Right kidney (tissue), 1 donor: Measurements from ENCODE around the gene UBE2J2.

ENCODE experiments used
- DNase-seq: peaks from one replicate; pipeline ENCODE4 v3.0.0-alpha.2; 2016

UBE2J2 gene

DNA sequence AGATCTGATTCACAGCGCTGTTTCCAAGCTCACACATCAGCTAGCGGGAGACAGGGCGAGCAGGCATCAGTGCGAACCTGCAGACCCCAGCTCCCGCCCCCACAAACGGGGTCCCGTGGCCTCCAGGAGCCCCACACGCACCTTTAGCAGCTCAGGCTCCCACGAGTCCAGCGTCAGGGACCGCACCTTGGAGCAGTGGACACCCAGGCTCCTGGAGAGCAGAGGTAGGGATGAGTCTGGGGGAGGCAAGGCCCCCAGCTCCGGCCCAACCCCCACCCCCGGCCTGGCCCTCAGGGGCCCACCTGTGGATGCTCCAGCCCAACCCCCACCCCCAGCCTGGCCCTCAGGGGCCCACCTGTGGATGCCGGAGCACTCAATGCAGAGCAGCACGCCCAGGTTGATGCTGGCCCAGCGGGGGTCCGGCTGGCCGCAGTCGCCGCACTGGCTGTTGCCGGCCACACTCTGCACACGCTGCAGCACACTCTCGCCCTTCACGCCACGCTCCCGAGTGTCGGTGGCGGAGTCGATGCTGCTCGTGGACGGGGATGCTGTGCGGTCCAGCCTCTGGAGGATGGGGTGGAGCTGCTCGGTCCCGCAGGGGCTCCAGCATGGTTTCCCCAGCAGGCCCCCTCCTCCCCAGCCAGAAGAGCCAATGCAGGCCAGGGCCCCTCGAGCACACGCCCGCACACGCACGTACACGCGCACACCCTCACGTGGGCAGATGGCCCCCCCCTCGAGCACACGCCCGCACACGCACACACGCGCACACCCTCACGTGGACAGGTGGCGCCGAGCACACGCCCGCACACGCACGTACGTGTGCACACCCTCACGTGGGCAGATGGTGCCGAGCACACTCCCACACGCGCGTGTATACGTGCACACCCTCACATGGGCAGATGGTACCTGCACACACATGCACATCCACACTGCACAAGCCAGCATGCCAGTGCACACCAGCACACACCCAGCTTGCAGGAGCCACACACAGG lies 22.7 kb upstream of the UBE2J2 start:
- DNase-seq, result no peak

DNA sequence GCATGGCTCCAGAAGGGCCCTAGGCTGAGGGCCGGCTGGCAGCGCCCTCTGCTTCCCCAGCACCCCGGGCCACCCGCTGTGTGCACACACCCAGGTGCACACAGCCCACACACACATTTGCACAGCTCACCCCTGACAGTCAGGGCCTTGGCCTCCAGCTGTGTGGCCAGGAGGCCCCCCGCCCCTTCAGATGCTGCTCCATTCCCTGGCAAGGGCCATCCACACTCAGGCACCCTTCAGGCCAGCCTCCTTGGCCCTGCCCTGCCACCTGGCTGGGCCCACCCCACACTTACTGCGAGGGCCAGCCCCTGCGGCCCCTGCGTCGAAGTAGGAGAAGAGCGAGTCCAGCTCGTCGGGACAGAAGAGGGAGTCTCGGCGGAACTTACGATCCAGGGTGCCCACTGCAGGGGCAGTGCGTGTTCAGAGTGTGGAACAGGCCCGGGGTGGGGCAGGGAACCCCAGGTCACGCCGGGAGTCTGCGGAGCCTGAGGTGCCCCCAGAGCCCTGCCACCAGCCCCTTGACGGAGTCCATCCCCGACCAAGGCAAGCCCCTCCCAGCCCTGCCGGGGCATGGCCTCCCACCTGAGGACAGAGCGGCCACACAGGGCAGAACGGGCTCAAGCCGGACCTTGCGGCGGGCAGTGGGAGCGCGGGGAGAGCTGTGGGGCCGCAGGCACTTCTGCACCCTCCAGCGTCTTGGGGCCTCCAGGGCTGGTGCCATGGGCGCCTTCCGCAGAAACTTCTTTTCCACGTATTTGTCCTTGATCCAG lies 21.7 kb upstream of the UBE2J2 start:
- DNase-seq, result no peak

DNA sequence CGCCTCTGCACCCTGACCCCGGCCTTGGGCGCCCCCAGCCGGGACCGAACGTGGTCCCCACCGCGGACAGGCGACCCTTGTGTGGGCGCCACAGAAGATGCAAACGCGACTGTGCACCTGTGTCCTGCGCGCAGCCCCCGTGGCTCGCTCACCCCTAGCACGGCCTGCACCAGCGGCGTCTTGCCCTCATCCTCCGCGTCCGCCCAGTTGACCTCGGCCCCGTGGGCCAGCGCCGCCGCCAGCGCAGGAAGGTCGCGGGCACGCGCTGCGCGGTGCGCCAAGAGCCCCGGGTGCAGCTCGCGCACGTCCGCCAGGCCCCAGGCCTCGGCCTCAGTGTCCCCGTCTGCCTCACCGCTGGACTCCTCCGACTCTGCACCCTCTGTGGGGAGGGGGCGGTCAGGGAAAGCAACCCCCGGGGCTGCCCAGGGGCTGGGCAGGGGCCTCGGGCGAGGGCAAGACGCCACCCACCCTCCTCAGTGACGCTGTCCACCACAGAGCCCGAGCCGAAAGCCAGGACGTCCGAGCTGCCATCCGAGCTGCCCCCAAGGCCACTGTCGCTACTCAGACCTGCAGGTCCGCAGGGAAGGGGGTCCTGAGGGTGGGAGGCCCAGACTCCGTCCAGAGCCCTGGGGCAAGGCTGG lies 20.7 kb upstream of the UBE2J2 start:
- DNase-seq, result no peak

DNA sequence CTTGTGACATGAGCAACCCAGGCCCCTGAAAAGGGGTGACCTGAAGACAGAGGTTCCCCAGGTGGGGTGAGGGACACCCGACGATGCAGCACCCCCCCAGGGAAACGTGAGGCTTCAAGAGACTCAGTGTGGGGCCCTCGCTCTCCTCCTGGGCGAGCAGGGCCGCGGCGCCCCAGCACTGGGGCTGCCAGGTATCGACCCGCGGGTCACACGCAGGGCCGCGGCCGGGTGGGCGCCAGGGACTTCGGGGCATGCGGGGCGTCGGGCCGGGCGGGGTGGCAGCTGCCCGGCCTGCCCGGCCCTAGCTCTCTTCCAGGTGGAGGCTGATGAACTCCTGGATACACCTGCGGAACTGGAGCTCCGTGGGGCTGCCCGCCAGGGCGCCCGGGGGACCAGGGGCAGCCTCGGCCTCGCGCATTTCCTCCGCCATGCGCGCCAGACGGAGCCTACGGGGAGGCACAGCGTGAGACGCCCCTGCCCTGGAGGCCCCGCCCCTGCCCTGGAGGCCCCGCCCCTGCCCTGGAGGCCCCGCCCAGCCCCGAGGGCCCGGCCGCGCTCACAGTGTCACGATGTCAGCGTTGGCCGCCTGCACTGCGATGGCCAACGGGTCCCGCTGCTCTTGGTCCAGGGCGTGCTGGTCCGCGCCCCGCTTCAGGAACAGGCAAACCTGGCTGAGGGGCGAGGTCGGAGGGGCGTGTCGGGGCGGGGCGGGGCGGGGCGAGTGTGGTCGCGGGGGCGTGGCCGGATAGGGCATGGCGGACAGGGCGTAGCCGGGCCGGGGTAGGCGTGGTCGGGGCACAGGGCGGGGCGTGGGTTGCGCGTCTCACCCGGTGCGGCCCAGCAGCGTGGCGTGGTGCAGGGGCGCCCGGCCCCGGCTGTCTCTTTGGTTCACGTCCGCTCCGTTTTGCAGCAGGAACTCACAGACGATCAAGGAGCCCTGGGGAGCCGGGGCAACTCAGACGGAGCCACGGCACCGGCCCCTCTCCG lies 19.9 kb upstream of the UBE2J2 start:
- no peak for DNase-seq

DNA sequence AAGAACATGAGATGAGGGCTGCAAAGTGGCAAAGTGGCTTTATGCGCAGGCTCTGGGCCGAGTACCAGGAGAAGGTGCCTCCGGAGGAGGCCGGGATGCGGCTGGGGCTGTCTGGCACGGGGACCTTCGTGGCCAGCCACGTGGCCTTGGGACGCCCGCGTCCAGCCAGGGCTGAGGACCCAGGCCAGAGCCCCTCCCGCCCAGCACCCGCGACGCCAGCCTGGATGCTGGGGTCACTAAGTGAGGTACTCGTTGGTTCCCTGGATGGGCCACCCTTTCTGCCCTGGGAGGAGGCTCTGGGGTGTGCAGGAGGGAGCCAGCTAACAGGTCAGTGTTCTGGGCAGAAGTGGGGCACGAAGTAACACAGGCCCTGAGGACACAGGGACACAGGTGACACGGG lies 19.2 kb upstream of the UBE2J2 start:
- no peak for DNase-seq

DNA sequence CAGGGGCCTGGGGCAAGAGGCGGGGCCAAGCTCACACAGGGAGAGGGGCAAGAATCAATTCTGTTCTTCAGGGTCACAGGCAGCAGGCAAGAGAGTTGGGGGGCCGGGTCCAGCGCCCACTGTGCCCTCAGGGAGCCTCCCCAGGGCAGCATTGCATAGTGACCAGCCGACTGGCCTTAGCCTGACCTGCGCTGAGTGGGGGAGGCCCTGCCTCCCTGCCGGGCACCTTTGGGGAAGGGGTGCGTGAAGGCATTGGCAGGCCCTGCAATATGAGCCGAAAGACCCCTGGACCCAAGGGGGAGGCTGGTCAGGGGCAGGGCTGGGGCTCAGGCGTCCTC lies 18.8 kb upstream of the UBE2J2 start:
- DNase-seq, result no peak

DNA sequence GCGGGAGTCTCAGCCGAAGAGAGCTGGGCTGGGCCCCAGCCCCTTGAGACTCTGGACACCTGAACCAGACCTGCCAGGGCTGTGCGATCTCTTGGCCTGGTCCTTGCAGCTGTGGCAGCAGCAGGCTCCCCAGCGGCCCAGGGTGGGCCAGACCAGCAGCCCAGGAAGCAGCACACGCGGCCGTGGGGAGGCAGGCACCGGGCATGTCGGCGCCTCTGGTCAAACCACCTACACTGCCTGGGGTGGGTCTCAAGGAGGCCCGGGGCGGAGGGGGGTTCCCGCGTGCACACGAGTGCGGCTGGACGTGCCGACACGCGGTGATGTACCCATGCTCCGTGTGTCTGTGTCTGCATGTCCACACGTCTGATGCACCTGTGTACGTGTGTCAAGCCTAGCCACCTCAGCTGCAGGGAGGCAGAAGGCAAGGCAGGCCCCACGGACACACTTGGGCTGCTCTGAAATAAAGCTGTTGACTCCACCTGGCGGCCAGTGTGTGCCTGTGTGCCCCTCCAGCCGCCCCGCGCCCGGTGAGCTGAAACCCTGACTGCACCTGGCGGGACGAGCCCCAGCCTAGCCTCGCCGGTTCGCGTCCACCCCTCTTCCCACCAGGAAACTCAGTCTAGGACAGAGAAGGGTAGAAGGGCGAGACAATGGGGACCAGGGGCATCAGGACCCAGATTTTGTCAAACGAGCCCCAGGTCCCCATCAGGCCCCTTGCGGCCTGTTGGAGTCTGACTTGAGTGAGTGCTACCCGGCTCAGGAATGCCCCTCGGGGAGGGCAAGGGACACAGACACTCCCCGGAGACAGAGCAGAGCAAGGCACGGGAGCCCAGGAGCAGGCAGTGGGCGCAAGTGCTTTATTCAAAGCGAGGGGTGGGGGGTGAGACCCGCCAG lies 18.1 kb upstream of the UBE2J2 start:
- DNase-seq, result peak; percentile 72

DNA sequence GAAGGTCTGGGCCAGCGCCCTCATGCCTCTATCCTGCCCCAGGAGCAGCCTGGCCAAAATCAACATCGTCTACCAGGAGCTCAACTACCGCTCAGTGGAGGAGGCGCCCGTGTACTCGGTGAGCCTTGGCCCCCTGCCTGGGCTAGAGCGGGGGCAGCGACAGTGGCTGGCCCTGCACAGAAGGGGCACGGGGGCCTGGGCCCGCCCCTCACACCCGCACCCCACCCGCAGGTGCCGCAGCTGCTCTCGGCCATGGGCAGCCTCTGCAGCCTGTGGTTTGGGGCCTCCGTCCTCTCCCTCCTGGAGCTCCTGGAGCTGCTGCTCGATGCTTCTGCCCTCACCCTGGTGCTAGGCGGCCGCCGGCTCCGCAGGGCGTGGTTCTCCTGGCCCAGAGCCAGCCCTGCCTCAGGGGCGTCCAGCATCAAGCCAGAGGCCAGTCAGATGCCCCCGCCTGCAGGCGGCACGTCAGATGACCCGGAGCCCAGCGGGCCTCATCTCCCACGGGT lies 17.4 kb upstream of the UBE2J2 start:
- DNase-seq, result peak; percentile 59

DNA sequence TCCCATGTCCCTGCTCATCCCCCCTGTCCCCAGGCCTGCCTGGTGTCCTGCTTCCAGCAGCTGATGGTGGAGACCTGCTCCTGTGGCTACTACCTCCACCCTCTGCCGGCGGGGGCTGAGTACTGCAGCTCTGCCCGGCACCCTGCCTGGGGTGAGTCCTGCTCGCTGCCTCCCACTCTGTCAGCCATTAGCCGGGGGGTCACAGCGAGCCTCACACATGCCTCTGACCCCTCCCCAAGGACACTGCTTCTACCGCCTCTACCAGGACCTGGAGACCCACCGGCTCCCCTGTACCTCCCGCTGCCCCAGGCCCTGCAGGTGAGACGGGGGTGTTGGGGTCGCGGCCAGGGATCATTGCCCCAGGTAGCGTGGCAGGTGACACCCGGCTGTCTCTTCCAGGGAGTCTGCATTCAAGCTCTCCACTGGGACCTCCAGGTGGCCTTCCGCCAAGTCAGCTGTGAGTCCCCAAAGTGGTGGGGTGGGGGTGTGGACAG lies 16.6 kb upstream of the UBE2J2 start:
- no peak for DNase-seq

DNA sequence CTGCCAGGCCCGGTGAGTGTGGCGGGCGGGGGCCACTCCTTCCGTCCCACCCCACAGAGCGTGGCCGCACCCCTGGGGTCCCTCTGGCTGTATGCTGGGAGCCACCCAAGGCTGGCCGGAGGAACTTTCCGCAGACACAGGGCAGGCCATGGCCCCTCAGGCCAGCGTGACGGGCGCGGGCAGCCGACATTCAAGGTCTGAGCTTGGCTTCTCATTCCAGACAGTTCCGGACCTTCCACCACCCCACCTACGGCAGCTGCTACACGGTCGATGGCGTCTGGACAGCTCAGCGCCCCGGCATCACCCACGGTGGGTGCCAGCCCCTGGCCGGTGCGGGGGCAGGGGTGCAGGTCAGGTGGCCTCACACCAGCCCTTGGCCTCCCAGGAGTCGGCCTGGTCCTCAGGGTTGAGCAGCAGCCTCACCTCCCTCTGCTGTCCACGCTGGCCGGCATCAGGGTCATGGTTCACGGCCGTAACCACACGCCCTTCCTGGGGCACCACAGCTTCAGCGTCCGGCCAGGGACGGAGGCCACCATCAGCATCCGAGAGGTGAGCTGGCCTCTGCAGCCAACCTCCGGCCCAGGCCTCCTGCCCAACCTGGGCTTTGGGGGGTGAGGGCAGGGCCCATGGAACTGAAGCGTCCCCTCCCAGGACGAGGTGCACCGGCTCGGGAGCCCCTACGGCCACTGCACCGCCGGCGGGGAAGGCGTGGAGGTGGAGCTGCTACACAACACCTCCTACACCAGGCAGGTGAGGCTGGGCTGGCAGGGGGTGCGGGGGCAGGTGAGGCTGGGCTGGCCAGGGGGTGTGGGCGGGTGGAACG lies 13.8 kb upstream of the UBE2J2 start:
- no peak for DNase-seq

DNA sequence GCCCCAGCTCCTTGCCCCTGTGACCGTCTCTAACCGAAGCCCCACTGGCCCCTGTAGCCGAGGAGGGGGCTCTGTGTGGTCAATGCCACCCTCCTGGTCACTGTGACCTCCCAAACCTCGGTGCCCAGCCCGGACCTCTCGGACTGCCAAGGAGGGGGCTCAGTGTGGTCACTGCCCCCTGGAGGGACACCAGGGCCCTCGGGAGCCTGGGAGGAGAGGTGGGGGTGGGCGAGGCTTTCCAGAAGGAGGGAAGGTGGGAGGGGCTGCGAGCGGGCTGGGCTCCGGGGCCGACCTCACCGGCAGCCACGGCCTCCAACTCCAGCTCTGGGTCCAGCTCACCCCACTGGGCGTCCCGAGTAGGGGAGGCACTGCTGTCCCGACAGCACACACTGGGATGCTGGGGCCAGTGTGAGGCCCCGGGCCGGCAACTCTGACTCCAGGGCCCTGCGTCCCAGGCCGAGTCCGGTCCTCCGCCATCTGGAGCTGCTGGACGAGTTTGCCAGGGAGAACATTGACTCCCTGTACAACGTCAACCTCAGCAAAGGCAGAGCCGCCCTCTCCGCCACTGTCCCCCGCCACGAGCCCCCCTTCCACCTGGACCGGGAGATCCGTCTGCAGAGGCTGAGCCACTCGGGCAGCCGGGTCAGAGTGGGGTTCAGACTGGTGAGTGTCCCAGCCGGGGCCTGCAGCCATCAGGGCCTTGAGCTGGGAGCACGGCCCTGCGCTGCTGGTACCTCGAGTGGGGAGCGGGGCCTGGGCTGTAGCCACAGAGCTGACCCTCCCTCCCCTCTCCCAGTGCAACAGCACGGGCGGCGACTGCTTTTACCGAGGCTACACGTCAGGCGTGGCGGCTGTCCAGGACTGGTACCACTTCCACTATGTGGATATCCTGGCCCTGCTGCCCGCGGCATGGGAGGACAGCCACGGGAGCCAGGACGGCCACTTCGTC lies 12.9 kb upstream of the UBE2J2 start:
- DNase-seq, result no peak

DNA sequence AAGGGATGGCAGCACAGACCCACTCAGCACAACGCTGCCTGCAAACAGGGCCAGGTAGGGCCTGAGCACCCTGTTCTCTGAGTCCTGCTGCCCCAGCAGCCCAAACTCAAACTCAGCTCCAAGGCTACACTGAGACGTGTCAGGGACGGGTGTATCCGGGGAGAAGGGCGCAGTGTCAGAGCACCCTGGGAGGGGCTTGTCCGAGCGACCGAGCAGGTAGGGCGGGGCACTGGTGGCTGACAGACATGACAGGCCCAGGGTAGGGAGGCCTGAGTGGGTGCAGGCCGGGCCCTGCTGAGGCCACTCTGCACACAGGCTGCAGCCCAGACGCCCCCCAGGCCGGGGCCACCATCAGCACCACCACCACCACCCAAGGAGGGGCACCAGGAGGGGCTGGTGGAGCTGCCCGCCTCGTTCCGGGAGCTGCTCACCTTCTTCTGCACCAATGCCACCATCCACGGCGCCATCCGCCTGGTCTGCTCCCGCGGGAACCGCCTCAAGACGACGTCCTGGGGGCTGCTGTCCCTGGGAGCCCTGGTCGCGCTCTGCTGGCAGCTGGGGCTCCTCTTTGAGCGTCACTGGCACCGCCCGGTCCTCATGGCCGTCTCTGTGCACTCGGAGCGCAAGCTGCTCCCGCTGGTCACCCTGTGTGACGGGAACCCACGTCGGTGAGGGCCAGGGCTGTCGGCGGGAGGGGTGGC lies 12.1 kb upstream of the UBE2J2 start:
- DNase-seq, result peak; percentile 41

DNA sequence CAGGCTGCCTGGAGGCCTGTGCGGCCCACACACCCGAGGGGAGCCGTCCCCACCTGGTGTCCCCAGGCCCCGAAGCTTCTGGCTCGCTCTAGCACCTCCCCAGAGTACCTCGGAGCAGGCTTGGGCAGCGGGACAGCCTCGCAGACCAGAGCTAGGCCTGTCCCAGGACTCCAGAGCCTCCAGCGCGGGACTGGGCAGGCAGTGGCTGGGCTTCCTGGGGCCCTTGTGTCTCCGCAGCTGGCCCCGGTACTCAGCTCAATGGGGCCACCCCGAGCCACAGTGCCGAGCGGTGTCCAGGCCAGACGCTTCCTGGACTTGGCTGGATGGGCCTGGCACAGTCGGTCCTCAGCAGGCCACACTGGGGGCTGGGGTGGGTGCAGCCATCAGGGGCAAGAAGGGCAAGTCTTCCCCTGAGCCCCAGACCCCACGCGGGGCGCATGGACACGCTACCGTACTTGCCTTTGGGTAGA lies 11.5 kb upstream of the UBE2J2 start:
- no peak for DNase-seq

DNA sequence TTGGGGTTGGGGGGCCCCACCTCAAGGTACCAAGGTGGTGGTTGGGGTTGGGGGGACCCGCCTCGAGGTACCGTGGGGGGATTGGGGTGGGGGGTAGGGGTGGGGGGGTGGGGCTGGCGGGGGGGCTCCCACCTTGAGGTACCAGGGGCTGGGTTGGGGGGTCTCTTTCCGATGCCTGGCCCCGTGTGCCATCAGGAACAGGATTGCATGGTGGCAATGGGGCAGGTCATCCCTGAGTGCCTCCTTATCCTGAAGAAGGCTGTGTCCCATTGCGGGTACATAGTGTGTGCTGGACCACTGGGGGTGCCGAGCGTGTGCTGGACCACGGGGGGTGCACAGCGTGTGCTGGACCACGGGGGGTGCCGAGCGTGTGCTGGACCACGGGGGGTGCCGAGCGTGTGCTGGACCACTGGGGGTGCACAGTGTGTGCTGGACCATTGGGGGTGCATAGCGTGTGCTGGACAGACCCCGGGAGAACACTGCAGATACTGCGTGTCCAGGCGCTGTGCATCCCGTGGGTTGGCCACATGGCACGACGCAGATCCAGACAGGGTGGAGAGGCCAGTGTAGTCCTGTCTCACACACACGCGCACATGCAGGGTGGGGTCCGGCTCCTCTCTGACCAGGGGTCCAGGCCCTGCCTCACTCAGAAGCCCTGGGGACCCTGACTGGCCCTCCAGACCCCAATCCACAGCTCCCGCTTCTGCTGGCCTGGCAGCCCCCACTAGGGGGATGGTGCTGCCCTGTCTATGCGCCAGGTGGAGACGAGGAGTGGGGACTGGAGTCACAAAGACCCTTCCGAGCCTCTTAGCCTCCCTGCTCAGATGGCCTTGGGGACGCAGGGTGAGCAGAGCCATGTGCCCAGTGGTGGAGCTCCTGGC lies 10.8 kb upstream of the UBE2J2 start:
- no peak for DNase-seq

DNA sequence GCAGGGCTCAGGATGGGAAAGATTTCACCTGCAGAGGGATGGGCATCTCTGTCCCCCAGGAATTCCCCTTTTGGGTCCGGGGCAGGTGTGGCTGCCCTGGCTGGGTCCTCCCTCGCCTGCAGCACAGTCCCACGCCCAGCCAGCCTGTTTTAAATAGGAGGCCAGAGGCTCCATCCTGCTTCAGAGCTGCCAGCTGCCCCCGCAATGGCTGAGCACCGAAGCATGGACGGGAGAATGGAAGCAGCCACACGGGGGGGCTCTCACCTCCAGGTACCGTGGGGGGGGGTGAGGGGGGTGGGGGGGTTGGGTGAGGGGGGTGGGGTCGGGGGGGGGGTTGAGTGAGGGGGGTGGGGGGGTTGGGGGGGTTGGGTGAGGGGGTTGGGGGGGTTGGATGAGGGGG lies 10.2 kb upstream of the UBE2J2 start:
- no peak for DNase-seq

DNA sequence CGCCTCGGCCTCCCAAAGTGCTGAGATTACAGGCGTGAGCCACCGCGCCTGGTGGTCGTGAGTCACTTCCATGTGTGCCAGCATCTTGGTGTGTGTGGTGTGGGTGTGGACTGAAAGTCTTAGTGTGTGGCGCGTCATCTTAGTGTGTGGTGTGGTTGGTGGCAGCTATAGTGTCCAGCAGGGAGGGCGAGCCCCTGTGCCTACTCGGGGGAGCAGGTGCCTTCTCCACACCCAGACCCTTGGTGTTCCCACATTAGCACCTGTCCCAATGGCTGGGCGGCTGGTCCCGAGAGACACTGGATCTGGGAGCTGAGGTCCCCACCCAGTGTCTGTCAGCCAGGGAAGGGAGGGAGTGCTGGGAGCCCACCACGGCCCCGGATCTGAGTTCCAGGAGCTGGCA lies 9.3 kb upstream of the UBE2J2 start:
- no peak for DNase-seq
